IMR-90 (cell line): ENCODE data around the gene RNU2-1. TPM values are rescaled to one million over a fixed set of nuclear protein-coding genes. Genes with fewer than 3 reads are reported as not detected.
"Not testable (repeated sequence)": the region's sequence is repeated elsewhere in the genome, so short reads cannot be mapped to it uniquely, and the experiment has no call there.

Experiments used
- ATAC-seq: fragments of 200-7000 bp; cut with Tn5 transposase; 2 replicates; pipeline ENCODE4 v1.9.1; 2020; ENCODE audit warnings: low read depth, mild to moderate bottlenecking, moderate library complexity
- BruUV-seq: library from RNA; stranded (reverse); fragments of 400-500 nt; replicated peaks from 2 replicates; lab custom pipeline; 2021; lab: Mats Ljungman, UMichigan
- CTCF ChIA-PET: fragments of 300-600 bp; formaldehyde crosslinking; extraction: SDS; loops from one replicate; lab custom pipeline; 2021; ENCODE audit warnings: antibody characterized with exemption; lab: Yijun Ruan, JAX
- POLR2A ChIA-PET: fragments of 300-600 bp; sonication (Branson Sonifier 250); formaldehyde crosslinking; loops from one replicate; lab custom pipeline; 2022; ENCODE audit warnings: antibody characterized with exemption; ENCODE audit not compliant: unreplicated experiment; lab: Charles Lee
- DNase-seq: peaks from one replicate; pipeline ENCODE4 v3.0.0; 2013
- H2AFZ ChIP-seq: replicated peaks from 2 replicates; pipeline ENCODE3; 2013; ENCODE audit warnings: low read length, mild to moderate bottlenecking; ENCODE audit not compliant: poor library complexity
- H2AK5ac ChIP-seq: 2 replicates; pipeline ENCODE4 v1.6.1; 2013; ENCODE audit warnings: low read depth, low read length, inconsistent platforms
- H2AK9ac ChIP-seq: replicated peaks from 2 replicates; pipeline ENCODE3; 2013; ENCODE audit warnings: mild to moderate bottlenecking, low read depth, low read length, moderate library complexity; ENCODE audit not compliant: poor library complexity
- H2BK120ac ChIP-seq: 2 replicates; pipeline ENCODE4 v1.6.1; 2013; ENCODE audit warnings: low read depth, low read length, inconsistent platforms
- H2BK15ac ChIP-seq: 3 replicates; pipeline ENCODE4 v1.6.1; 2013; ENCODE audit warnings: low read depth, low read length, inconsistent platforms
- H2BK20ac ChIP-seq: 2 replicates; pipeline ENCODE4 v1.6.1; 2013; ENCODE audit warnings: low read depth, mild to moderate bottlenecking, inconsistent platforms, low read length, moderate library complexity
- H2BK5ac ChIP-seq: 2 replicates; pipeline ENCODE4 v1.6.1; 2013; ENCODE audit warnings: mild to moderate bottlenecking, low read depth, low read length, inconsistent platforms; ENCODE audit not compliant: poor library complexity, severe bottlenecking
- H3K14ac ChIP-seq: replicated peaks from 2 replicates; pipeline ENCODE4 v1.6.1; 2013; ENCODE audit warnings: low read depth, low read length, inconsistent platforms
- H3K18ac ChIP-seq: 2 replicates; pipeline ENCODE4 v1.6.1; 2013; ENCODE audit warnings: low read depth, low read length, control low read depth
- H3K23ac ChIP-seq: 2 replicates; pipeline ENCODE4 v1.6.1; 2013; ENCODE audit warnings: low read depth, low read length, inconsistent platforms
- H3K27ac ChIP-seq: 2 replicates; pipeline ENCODE4 v1.5.1; 2013; ENCODE audit warnings: mild to moderate bottlenecking, control low read depth, low read length; ENCODE audit not compliant: insufficient read depth
- H3K27me3 ChIP-seq: 2 replicates; pipeline ENCODE4 v1.6.1; 2013; ENCODE audit warnings: low read length; ENCODE audit not compliant: control insufficient read depth, insufficient read depth
- H3K36me3 ChIP-seq: 2 replicates; pipeline ENCODE4 v1.6.1; 2013; ENCODE audit warnings: low read length, mixed read lengths; ENCODE audit not compliant: control insufficient read depth, insufficient read depth
- H3K4ac ChIP-seq: 2 replicates; pipeline ENCODE4 v1.6.1; 2013; ENCODE audit warnings: low read depth, low read length, inconsistent platforms
- H3K4me1 ChIP-seq: 2 replicates; pipeline ENCODE4 v1.6.1; 2013; ENCODE audit warnings: low read length, mixed read lengths; ENCODE audit not compliant: control insufficient read depth, insufficient read depth
- H3K4me2 ChIP-seq: 2 replicates; pipeline ENCODE4 v1.6.1; 2013; ENCODE audit warnings: low read depth, mild to moderate bottlenecking, control low read depth, low read length, moderate library complexity
- H3K4me3 ChIP-seq: 2 replicates; pipeline ENCODE4 v1.5.1; 2013; ENCODE audit warnings: low read depth, mild to moderate bottlenecking, control low read depth, low read length, moderate library complexity; ENCODE audit not compliant: insufficient read depth
- H3K56ac ChIP-seq: 2 replicates; pipeline ENCODE4 v1.6.1; 2013; ENCODE audit warnings: low read length, inconsistent platforms; ENCODE audit not compliant: insufficient read depth; ENCODE audit errors: extremely low read depth
- H3K79me1 ChIP-seq, 2 experiments: 2 replicates each; pipeline ENCODE4 v1.6.1; 2013; ENCODE audit warnings: low read length in 2 of 2, inconsistent platforms in 1 of 2, low read depth in 1 of 2
- H3K9ac ChIP-seq: 2 replicates; pipeline ENCODE4 v1.6.1; 2013; ENCODE audit warnings: low read depth, low read length, control low read depth
- H3K9me1 ChIP-seq: 2 replicates; pipeline ENCODE4 v1.6.1; 2013; ENCODE audit warnings: low read length, inconsistent platforms; ENCODE audit not compliant: insufficient read depth
- H3K9me3 ChIP-seq: 2 replicates; pipeline ENCODE4 v1.6.1; 2013; ENCODE audit warnings: low read length; ENCODE audit not compliant: control insufficient read depth, insufficient read depth
- H4K20me1 ChIP-seq: 2 replicates; pipeline ENCODE4 v1.6.1; 2013; ENCODE audit warnings: low read length, inconsistent platforms; ENCODE audit not compliant: insufficient read depth
- H4K5ac ChIP-seq: 2 replicates; pipeline ENCODE4 v1.6.1; 2013; ENCODE audit warnings: mild to moderate bottlenecking, low read depth, low read length, control low read depth
- H4K8ac ChIP-seq, 2 experiments: 2 replicates each; pipeline ENCODE4 v1.6.1; 2013; ENCODE audit warnings: low read depth in 2 of 2, low read length in 2 of 2, control low read depth in 1 of 2, inconsistent platforms in 1 of 2
- H4K91ac ChIP-seq: 2 replicates; pipeline ENCODE4 v1.6.1; 2013; ENCODE audit warnings: low read depth, low read length, inconsistent platforms; ENCODE audit not compliant: insufficient read depth
- WGBS, 2 experiments: methylation state at CpG; one replicate each; pipeline versions ENCODE4 v1.1.5 to v1.1.7; 2013; ENCODE audit warnings: missing lambda C conversion rate in 2 of 2; ENCODE audit not compliant: insufficient read length in 1 of 2; ENCODE audit errors: extremely low coverage in 2 of 2; 5-methylcytosine and 5-hydroxymethylcytosine counted together
- dilution Hi-C: fragments of 300-500 bp; cut with HindIII; formaldehyde crosslinking; loops from one replicate; pipeline ENCODE4 v1.14.3; 2018; ENCODE audit warnings: low sequenced_read_pairs; ENCODE audit not compliant: unreplicated experiment
- in situ Hi-C: fragments of 300-500 bp; cut with MboI; formaldehyde crosslinking; loops from 3 replicates; pipeline ENCODE4 v1.14.3; 2019; ENCODE audit warnings: low sequenced_read_pairs, inconsistent platforms, mixed read lengths
- intact Hi-C: fragments of 100-400 bp; cut with micrococcal nuclease; formaldehyde crosslinking; loops from 2 replicates; pipeline ENCODE4 v1.10.0; 2022
- polyA plus RNA-seq, 3 experiments: library from polyadenylated mRNA; depleted of rRNA; stranded (reverse); fragments of >200 nt; gene quantifications; 2 replicates each; pipeline ENCODE4 v1.2.3, GENCODE V29; 2012; ENCODE audit warnings: low replicate concordance in 1 of 3
- total RNA-seq: library from RNA; depleted of rRNA; stranded (reverse); fragments of >200 nt; gene quantifications from 2 replicates; pipeline ENCODE4 v1.2.3, GENCODE V29; 2012

RNU2-1 gene
- total and polyA plus RNA-seq, 2 of the 4 experiments (the other 2 are of a cell fraction) = not detected

- H3K9me3 ChIP-seq, dilution Hi-C loops, H3K18ac ChIP-seq, H2AFZ ChIP-seq, H3K9ac ChIP-seq, POLR2A ChIA-PET, H3K27ac ChIP-seq, H3K23ac ChIP-seq, H3K9me1 ChIP-seq, H3K36me3 ChIP-seq, H4K8ac ChIP-seq, H3K4me3 ChIP-seq, ATAC-seq, H2AK9ac ChIP-seq, H3K56ac ChIP-seq, H3K4ac ChIP-seq, H2AK5ac ChIP-seq, H4K91ac ChIP-seq, intact Hi-C loops, H4K20me1 ChIP-seq, H2BK20ac ChIP-seq, in situ Hi-C loops, H3K79me1 ChIP-seq, H3K27me3 ChIP-seq, H2BK5ac ChIP-seq, H3K14ac ChIP-seq, DNase-seq, H3K4me2 ChIP-seq, CTCF ChIA-PET, H2BK15ac ChIP-seq, BruUV-seq, H3K4me1 ChIP-seq, H2BK120ac ChIP-seq, H4K5ac ChIP-seq: not testable (repeated sequence)
- WGBS, 2 experiments = no CpG with 5 or more reads among the region's 26 CpGs
These were observed 5.8 kb upstream of the RNU2-1 start for GRCh38 chr17:43239597-43239996.

DNA sequence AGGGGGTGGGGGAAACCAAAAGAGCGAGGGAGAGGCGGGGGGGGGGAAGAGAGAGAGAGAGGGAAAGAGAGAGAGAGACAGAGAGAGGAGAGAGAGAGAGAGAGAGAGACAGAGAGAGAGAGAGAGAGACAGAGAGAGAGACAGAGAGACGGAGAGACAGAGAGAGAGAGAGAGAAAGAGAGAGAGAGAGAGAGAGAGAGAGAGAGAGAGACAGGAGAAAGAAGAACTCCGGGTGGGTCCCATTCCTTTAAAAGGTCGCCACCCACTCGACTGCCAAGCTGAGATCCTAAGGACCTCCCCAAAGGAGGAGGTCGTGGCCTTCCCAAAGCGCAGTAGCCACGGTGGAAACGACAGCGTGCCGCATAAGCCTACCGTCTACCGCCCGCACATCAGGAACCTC lies 514 bp downstream of the RNU2-1 start:
- H3K4ac ChIP-seq, H3K14ac ChIP-seq, H2BK5ac ChIP-seq, H2BK120ac ChIP-seq, H3K18ac ChIP-seq, DNase-seq, H2BK15ac ChIP-seq, H3K27ac ChIP-seq, H3K4me1 ChIP-seq, H3K23ac ChIP-seq, H3K27me3 ChIP-seq, H2AK5ac ChIP-seq, H3K4me2 ChIP-seq, H3K9me3 ChIP-seq, ATAC-seq, H3K79me1 ChIP-seq, POLR2A ChIA-PET, H4K8ac ChIP-seq, H2AK9ac ChIP-seq, CTCF ChIA-PET, H4K5ac ChIP-seq, in situ Hi-C loops, H3K4me3 ChIP-seq, H3K56ac ChIP-seq, dilution Hi-C loops, H2AFZ ChIP-seq, H3K36me3 ChIP-seq, BruUV-seq, intact Hi-C loops, H2BK20ac ChIP-seq, H4K91ac ChIP-seq, H4K20me1 ChIP-seq, H3K9ac ChIP-seq, H3K9me1 ChIP-seq: not testable (repeated sequence)
- no CpG with 5 or more reads among the region's 15 CpGs for WGBS, 2 experiments
